Breast epithelium (tissue), 4 donors: ENCODE measurements around the gene PUM1. TPM values are rescaled to one million over a fixed set of nuclear protein-coding genes. Genes with fewer than 3 reads are reported as not detected.
A peak's percentile ranks its signal among the peaks of the same experiment; 100 is the strongest.

Experiments
- DNase-seq, 2 donors: peaks; one replicate each; pipeline ENCODE4 v3.0.0-alpha.2; 2019; ENCODE audit warnings: low spot score in 2 of 2
- H3K27ac ChIP-seq, 2 donors: fragments of 200-600 bp; sonication (generic) in 1 of 2; one replicate each; pipeline ENCODE4 v1.5.1; 2016 to 2019; ENCODE audit warnings: mild to moderate bottlenecking in 1 of 2
- H3K27me3 ChIP-seq, 2 donors: fragments of 200-600 bp; sonication (generic) in 1 of 2; one replicate each; pipeline versions ENCODE4 v1.5.1 to v1.6.0; 2017 to 2019; ENCODE audit warnings: control low read depth in 1 of 2, mild to moderate bottlenecking in 1 of 2
- H3K36me3 ChIP-seq: fragments of 200-600 bp; one replicate; pipeline ENCODE4 v1.5.1; 2019
- H3K4me1 ChIP-seq, 2 donors: fragments of 200-600 bp; sonication (generic); one replicate each; pipeline ENCODE4 v1.5.1; 2016 to 2019; ENCODE audit warnings: control low read depth in 1 of 2
- H3K4me3 ChIP-seq, 3 donors: fragments of 200-600 bp; sonication (generic); 1 replicate in 2 of 3; 2 replicates in 1 of 3; pipeline ENCODE4 v1.5.1; 2016 to 2019; ENCODE audit warnings: mild to moderate bottlenecking in 3 of 3, moderate library complexity in 2 of 3
- H3K9me3 ChIP-seq, 2 donors: fragments of 200-600 bp; sonication (generic) in 1 of 2; one replicate each; pipeline ENCODE4 v1.5.1; 2016 to 2019; ENCODE audit warnings: control low read depth in 1 of 2
- POLR2A ChIP-seq: fragments of 450-650 bp; IDR thresholded peaks from one replicate; pipeline ENCODE4 v1.6.1; 2016; ENCODE audit warnings: antibody characterized with exemption, mild to moderate bottlenecking, moderate library complexity
- POLR2AphosphoS5 ChIP-seq, 3 donors: sonication (generic); formaldehyde crosslinking; IDR thresholded peaks; one replicate each; pipeline ENCODE4 v1.6.1; 2017; ENCODE audit warnings: antibody characterized with exemption in 3 of 3
- intact Hi-C: fragments of 100-400 bp; cut with DNase I; formaldehyde crosslinking; loops from one replicate; pipeline ENCODE4 v1.15.1; 2023; ENCODE audit warnings: low total_unique reads
- total RNA-seq, 3 donors: library from RNA; depleted of rRNA; stranded (reverse); fragments of >200 nt; gene quantifications; one replicate each; pipeline ENCODE4 v1.1.0, GENCODE V29; 2016
- TF ChIP-seq, protein P1 (sequence below), 3 donors: fragments of 450-650 bp; IDR thresholded peaks; one replicate each; pipeline ENCODE4 v1.5.1; 2016 to 2017; ENCODE audit warnings: antibody characterized with exemption in 3 of 3, mild to moderate bottlenecking in 3 of 3, moderate library complexity in 3 of 3

PUM1 gene
- total RNA-seq, 3 donors from 2014 or later = 93.8 to 149 (median 116) TPM

DNA sequence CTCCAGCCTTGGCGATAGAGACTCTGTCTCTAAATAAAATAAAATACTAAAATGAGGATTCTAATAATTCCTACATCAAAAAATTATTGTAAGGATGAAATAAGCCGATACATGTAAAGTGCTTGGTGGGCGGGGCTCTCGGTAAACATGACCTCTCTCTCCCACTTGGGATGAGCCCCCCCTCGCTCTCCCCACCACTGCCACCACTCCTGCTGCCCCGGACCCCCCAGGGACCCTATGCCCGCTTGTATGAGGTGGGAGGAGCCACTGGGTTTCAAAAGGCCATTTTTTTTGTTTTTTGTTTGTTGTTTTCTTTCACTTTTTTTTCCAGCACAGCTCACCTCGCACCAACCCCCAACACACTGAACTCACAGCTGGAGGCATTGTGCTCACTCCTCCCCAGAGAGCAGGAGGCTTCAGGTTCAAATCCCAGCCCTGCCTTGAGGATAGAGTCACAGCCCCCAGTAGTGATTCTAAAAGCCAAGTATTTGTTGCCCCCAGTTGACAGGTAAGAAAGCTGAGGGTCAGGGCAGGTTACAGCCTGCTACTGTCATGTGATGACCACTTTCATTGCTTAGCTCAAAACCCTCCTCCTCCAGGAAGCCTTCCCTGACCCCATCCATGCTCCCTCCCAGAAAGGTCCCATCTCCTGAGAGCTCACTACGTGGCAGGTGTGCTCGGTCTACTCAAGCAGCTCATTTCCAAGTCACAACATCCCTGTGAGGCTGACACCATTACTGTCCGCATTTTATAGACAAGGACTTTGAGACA lies 161.1 kb downstream of the PUM1 start:
- peaks cover 14 to 15% of the 10 kb centered on the region in 2 donors for H3K4me1 ChIP-seq
- intact Hi-C loops = no loop called here

DNA sequence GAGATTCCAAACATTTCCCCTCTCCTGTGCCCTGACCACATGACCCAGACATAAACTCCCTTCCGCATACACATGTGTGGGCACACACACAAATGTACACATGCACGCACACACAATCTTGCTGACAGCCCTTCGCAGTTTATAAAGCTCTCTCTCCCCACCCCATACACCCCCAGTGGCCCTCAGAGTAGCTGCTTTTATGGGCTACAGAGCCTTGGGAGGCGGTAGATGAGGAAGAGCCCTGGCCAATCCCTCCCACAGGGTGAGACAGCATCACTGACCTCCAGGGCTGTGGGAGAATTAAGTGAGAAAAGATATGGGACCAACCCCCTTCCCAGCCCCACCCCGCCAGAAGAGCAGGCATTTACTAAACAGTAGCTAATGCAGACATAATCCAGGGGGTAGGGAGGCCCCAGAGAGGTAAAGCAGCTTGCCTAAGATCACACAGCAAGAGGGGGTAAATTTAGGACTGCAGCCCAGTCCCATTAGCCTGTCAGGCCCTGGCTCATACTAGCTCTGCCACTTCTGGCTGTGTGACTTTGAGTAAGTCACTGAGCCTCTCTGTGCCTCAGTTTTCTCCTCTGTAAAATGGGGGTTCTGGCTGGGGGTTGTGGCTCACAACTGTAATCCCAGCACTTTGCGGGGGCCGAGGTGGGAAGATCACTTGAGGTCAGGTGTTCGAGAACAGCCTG lies 162.0 kb downstream of the PUM1 start:
- H3K9me3 ChIP-seq = no peaks in the 10 kb centered on the region
- H3K27ac ChIP-seq = peak overlapping the region; percentile 87 to 89
- H3K27me3 ChIP-seq = no peaks in the 10 kb centered on the region
- no peak overlapping the region for H3K4me3 ChIP-seq
- H3K4me1 ChIP-seq = peaks cover 14 to 15% of the 10 kb centered on the region in 2 donors
- TF ChIP-seq POLR2A = no peak
- TF ChIP-seq, protein P1, sequence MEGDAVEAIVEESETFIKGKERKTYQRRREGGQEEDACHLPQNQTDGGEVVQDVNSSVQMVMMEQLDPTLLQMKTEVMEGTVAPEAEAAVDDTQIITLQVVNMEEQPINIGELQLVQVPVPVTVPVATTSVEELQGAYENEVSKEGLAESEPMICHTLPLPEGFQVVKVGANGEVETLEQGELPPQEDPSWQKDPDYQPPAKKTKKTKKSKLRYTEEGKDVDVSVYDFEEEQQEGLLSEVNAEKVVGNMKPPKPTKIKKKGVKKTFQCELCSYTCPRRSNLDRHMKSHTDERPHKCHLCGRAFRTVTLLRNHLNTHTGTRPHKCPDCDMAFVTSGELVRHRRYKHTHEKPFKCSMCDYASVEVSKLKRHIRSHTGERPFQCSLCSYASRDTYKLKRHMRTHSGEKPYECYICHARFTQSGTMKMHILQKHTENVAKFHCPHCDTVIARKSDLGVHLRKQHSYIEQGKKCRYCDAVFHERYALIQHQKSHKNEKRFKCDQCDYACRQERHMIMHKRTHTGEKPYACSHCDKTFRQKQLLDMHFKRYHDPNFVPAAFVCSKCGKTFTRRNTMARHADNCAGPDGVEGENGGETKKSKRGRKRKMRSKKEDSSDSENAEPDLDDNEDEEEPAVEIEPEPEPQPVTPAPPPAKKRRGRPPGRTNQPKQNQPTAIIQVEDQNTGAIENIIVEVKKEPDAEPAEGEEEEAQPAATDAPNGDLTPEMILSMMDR (IDR thresholded peaks at IDR 0.05) = no peak
- TF ChIP-seq POLR2AphosphoS5 (IDR thresholded peaks at IDR 0.05) = no peak
- DNase-seq = no peak
- H3K36me3 ChIP-seq = no peaks in the 10 kb centered on the region
- intact Hi-C loops = no loop called here

More for the DNA sequence above, 161.1 kb downstream of the PUM1 start:
- no peaks in the 10 kb centered on the region for H3K9me3 ChIP-seq
- no peak overlapping the region for H3K4me3 ChIP-seq
- peak overlapping the region; percentile 55 to 89 for H3K27ac ChIP-seq
- H3K27me3 ChIP-seq = no peaks in the 10 kb centered on the region
- no peak for DNase-seq
- no peak for TF ChIP-seq POLR2AphosphoS5 (IDR thresholded peaks at IDR 0.05)
- TF ChIP-seq POLR2A = no peak
- TF ChIP-seq, protein P1 (IDR thresholded peaks at IDR 0.05) = no peak
- no peaks in the 10 kb centered on the region for H3K36me3 ChIP-seq

DNA sequence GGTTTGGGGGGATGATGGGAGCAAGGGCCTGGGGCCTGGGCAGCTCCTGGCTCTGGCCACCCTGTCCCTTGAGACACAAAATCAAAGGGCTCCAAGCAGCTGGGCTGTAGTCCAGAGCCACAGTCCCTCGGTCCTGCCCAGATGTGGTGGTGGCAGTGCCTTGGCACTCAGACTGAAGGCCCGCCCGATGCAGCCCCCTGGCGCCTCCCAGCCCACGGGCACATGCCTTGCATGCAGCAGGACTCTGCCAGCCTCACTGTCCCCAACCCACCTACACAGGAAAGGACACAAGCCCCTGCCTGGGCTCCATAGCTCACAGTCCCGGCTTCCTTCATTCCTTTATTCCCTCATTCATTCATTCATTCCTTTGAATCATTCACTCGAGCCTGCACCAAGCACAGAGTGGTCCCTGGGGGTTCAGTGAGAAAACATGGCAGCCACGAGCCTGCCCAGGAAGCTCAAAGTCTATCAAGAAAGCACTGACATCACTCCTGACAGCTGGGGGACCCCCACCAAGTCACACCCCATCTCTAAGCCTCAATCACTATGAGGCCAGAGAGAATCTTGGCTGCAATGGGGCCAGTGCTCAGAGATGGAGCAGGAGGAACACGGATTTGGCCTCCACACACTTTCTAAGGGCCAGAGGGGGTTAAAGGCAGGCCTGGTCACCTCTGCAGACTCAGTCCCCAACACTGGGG lies 162.8 kb downstream of the PUM1 start:
- Histone ChIP-seq H3K9me3 (no peaks in the 10 kb centered on the region), H3K36me3 (no peaks in the 10 kb centered on the region), H3K27me3 (no peaks in the 10 kb centered on the region), H3K27ac (peak overlapping the region; percentile 87 to 89), H3K4me3 (peak overlapping the region in 1 of 3 donors; percentile 5), H3K4me1 (peaks cover 14 to 15% of the 10 kb centered on the region in 2 donors)
- DNase-seq = no peak
- TF ChIP-seq, protein P1 (IDR thresholded peaks at IDR 0.05) = no peak
- no peak for TF ChIP-seq POLR2A
- no peak for TF ChIP-seq POLR2AphosphoS5 (IDR thresholded peaks at IDR 0.05)
- intact Hi-C loops = no loop called here

DNA sequence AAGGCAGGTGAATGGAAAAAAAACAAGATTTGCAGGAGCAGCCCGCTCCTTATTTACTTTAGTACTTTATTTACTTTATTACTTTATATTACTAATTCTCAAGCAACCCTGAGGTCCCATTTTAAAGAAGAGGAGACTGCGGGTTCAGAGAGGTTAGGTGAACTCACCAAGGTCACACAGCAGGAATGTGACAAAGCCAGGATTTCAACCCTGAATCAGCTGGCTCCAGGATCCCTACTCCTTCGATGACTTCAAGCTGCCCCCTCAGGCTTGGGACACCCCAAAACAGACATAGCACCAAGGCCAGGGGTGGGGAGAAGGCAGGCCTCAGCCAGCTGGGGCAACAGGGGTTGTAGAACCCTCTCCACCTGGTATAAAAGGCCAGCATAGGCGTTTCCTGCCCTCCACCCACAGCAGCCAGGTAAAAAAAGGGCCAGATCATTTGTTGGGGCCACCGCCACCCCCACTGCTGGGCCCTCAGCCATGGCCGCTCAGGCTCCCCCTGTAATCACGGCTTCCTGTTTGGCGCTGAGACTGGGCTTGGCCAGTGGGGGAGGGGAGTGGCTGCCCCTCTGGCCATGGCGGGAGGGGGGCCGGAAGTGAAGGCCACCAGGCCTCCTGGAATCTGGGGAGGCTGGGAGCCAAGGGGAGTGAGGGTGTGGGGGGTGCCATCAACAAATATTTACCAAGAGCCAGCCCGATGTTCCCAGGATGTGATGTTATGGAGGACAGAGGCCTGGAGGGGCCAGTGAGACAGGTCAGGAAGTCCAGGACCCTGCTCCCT lies 163.5 kb downstream of the PUM1 start:
- Histone ChIP-seq H3K9me3 (no peaks in the 10 kb centered on the region), H3K4me1 (peaks cover 14 to 15% of the 10 kb centered on the region in 2 donors), H3K27me3 (no peaks in the 10 kb centered on the region), H3K36me3 (no peaks in the 10 kb centered on the region), H3K4me3 (peak overlapping the region in 1 of 3 donors; percentile 5), H3K27ac (peak overlapping the region; percentile 87 to 89)
- TF ChIP-seq POLR2A = no peak
- TF ChIP-seq POLR2AphosphoS5 (IDR thresholded peaks at IDR 0.05) = peak in 2 of 3 donors; percentile 38 to 45
- TF ChIP-seq, protein P1 (IDR thresholded peaks at IDR 0.05) = no peak
- intact Hi-C loops = no loop called here
- DNase-seq = peak in 1 of 2 donors; percentile 66
